SK-N-SH treated with all-trans-retinoic acid at 6 μM for 48 hours (cell line): Measurements from ENCODE around the gene AKT3.

Experiments used
- ATAC-seq: fragments of 200-7000 bp; cut with Tn5 transposase; 3 replicates; pipeline ENCODE4 v1.9.1; 2020; ENCODE audit warnings: mild to moderate bottlenecking, moderate library complexity
- ARNTL ChIP-seq: fragments of 450-650 bp; formaldehyde crosslinking; IDR thresholded peaks from 2 replicates; pipeline ENCODE4 v1.5.0; 2020; ENCODE audit warnings: low read depth, mild to moderate bottlenecking, moderate library complexity, borderline replicate concordance
- CSDC2 ChIP-seq: fragments of 250-450 bp; sonication (Bioruptor Pico); IDR thresholded peaks from 2 replicates; pipeline ENCODE4 v1.5.0; 2020; ENCODE audit warnings: mild to moderate bottlenecking, moderate library complexity
- CSRNP3 ChIP-seq: fragments of 250-450 bp; sonication (Bioruptor Pico); IDR thresholded peaks from 2 replicates; pipeline ENCODE4 v1.5.1; 2021; ENCODE audit warnings: mild to moderate bottlenecking, moderate library complexity
- ESRRG ChIP-seq: fragments of 250-450 bp; sonication (Bioruptor Pico); IDR thresholded peaks from 2 replicates; pipeline ENCODE4 v1.6.1; 2021; ENCODE audit warnings: mild to moderate bottlenecking
- ISL1 ChIP-seq: fragments of 250-450 bp; sonication (Bioruptor Pico); IDR thresholded peaks from 2 replicates; pipeline ENCODE4 v2.1.2; 2022; ENCODE audit warnings: mild to moderate bottlenecking, moderate library complexity
- OSR1 ChIP-seq: fragments of 250-450 bp; sonication (Bioruptor Pico); IDR thresholded peaks from 2 replicates; pipeline ENCODE4 v1.8.0; 2022; ENCODE audit warnings: moderate library complexity, mild to moderate bottlenecking, inconsistent platforms
- POU6F1 ChIP-seq: fragments of 250-450 bp; sonication (Bioruptor Pico); IDR thresholded peaks from 2 replicates; pipeline ENCODE4 v1.8.0; 2021; ENCODE audit warnings: low read depth, mild to moderate bottlenecking, moderate library complexity, borderline replicate concordance
- PPARA ChIP-seq: fragments of 250-450 bp; sonication (Bioruptor Pico); IDR thresholded peaks from 2 replicates; pipeline ENCODE4 v1.5.0; 2020; ENCODE audit warnings: mild to moderate bottlenecking, borderline replicate concordance
- RARB ChIP-seq: fragments of 250-450 bp; sonication (Bioruptor Pico); IDR thresholded peaks from 2 replicates; pipeline ENCODE4 v1.8.0; 2021; ENCODE audit warnings: mild to moderate bottlenecking, moderate library complexity
- TCF4 ChIP-seq: fragments of 250-450 bp; sonication (Bioruptor Pico); IDR thresholded peaks from 2 replicates; pipeline ENCODE4 v1.8.0; 2021; ENCODE audit warnings: mild to moderate bottlenecking, moderate library complexity, borderline replicate concordance
- TOX ChIP-seq: fragments of 250-450 bp; sonication (Bioruptor Pico); IDR thresholded peaks from 2 replicates; pipeline ENCODE4 v1.8.0; 2021; ENCODE audit warnings: mild to moderate bottlenecking, moderate library complexity, borderline replicate concordance
- ZC3H10 ChIP-seq: fragments of 250-450 bp; sonication (Bioruptor Pico); IDR thresholded peaks from 2 replicates; pipeline ENCODE4 v1.5.1; 2021; ENCODE audit warnings: mild to moderate bottlenecking, moderate library complexity
- ZFP3 ChIP-seq: fragments of 250-450 bp; sonication (Bioruptor Pico); IDR thresholded peaks from 2 replicates; pipeline ENCODE4 v1.5.0; 2020; ENCODE audit warnings: mild to moderate bottlenecking, moderate library complexity
- ZNF565 ChIP-seq: fragments of 450-650 bp; formaldehyde crosslinking; conservative IDR thresholded peaks from 2 replicates; pipeline ENCODE4 v1.5.0; 2020; ENCODE audit warnings: low read depth, mild to moderate bottlenecking, moderate library complexity
- ZNF8 ChIP-seq: fragments of 450-650 bp; formaldehyde crosslinking; IDR thresholded peaks from 2 replicates; pipeline ENCODE4 v1.5.0; 2020; ENCODE audit warnings: mild to moderate bottlenecking, moderate library complexity
- TF ChIP-seq, protein P1 (sequence below): fragments of 250-450 bp; sonication (Bioruptor Pico); IDR thresholded peaks from 2 replicates; pipeline ENCODE4 v1.5.0; 2020; ENCODE audit warnings: mild to moderate bottlenecking, moderate library complexity
- TF ChIP-seq, protein P2 (sequence below): fragments of 250-450 bp; sonication (Bioruptor Pico); IDR thresholded peaks from 2 replicates; pipeline ENCODE4 v1.5.1; 2020; ENCODE audit warnings: low read depth, mild to moderate bottlenecking, moderate library complexity

The AKT3 gene

GRCh38 chr1:243455760-243456651 is 394.0 kb downstream of the AKT3 start:
- TF ChIP-seq ZNF565 (CRISPR knock-in tag) (no peak), ESRRG (CRISPR knock-in tag) (no peak), OSR1 (CRISPR knock-in tag) (no peak), ZFP3 (CRISPR knock-in tag) (no peak), POU6F1 (no peak), PPARA (CRISPR knock-in tag) (no peak), CSRNP3 (CRISPR knock-in tag) (no peak), TCF4 (CRISPR knock-in tag) (no peak), ISL1 (CRISPR knock-in tag) (no peak), CSDC2 (CRISPR knock-in tag) (no peak), TOX (CRISPR knock-in tag) (no peak), ZNF8 (CRISPR knock-in tag) (no peak), ARNTL (CRISPR knock-in tag) (no peak)
- TF ChIP-seq, protein P1, sequence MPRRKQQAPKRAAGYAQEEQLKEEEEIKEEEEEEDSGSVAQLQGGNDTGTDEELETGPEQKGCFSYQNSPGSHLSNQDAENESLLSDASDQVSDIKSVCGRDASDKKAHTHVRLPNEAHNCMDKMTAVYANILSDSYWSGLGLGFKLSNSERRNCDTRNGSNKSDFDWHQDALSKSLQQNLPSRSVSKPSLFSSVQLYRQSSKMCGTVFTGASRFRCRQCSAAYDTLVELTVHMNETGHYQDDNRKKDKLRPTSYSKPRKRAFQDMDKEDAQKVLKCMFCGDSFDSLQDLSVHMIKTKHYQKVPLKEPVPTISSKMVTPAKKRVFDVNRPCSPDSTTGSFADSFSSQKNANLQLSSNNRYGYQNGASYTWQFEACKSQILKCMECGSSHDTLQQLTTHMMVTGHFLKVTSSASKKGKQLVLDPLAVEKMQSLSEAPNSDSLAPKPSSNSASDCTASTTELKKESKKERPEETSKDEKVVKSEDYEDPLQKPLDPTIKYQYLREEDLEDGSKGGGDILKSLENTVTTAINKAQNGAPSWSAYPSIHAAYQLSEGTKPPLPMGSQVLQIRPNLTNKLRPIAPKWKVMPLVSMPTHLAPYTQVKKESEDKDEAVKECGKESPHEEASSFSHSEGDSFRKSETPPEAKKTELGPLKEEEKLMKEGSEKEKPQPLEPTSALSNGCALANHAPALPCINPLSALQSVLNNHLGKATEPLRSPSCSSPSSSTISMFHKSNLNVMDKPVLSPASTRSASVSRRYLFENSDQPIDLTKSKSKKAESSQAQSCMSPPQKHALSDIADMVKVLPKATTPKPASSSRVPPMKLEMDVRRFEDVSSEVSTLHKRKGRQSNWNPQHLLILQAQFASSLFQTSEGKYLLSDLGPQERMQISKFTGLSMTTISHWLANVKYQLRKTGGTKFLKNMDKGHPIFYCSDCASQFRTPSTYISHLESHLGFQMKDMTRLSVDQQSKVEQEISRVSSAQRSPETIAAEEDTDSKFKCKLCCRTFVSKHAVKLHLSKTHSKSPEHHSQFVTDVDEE (CRISPR knock-in tag), result no peak
- ATAC-seq, result no peak

DNA sequence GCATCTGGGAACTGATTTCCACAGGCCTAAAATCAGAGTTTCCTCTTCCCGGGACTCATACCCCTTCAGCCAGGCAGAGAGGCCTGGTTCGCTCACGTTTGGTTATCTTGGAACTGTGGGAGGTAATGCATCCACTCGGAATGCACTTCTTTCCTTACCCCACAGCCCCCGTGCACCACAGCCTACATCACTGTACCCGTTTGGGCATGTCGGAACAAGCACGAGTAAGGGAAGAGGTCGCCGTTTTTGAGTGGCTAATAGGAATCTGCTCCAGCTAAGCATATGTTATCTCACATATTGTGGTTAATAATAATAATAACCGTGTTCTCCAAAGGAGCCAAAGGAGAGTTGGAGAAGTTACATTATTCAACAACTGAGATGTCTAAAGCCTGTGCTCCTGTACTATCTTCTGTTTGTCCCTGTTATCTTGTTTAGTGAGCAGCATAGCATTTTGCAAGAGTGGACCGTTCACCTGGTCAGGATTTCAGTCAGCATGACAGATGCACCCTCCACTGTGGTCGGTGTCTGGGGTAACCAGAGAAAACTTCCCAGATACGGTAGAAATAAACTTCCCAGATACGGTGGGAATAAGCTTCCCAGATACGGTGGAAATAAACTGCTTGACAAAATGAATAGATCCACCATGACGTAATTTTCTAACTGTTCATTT is 395.6 kb downstream of the AKT3 start:
- no peak for TF ChIP-seq ZNF565 (CRISPR knock-in tag)
- TF ChIP-seq OSR1 (CRISPR knock-in tag), result no peak
- no peak for TF ChIP-seq POU6F1
- no peak for TF ChIP-seq PPARA (CRISPR knock-in tag)
- TF ChIP-seq CSDC2 (CRISPR knock-in tag), result no peak
- TF ChIP-seq, protein P2, sequence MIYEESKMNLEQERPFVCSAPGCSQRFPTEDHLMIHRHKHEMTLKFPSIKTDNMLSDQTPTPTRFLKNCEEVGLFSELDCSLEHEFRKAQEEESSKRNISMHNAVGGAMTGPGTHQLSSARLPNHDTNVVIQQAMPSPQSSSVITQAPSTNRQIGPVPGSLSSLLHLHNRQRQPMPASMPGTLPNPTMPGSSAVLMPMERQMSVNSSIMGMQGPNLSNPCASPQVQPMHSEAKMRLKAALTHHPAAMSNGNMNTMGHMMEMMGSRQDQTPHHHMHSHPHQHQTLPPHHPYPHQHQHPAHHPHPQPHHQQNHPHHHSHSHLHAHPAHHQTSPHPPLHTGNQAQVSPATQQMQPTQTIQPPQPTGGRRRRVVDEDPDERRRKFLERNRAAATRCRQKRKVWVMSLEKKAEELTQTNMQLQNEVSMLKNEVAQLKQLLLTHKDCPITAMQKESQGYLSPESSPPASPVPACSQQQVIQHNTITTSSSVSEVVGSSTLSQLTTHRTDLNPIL, result no peak
- TF ChIP-seq, protein P1 (CRISPR knock-in tag), result no peak
- TF ChIP-seq ESRRG (CRISPR knock-in tag), result no peak
- no peak for TF ChIP-seq ZFP3 (CRISPR knock-in tag)
- no peak for TF ChIP-seq RARB (CRISPR knock-in tag)
- no peak for TF ChIP-seq ARNTL (CRISPR knock-in tag)
- no peak for TF ChIP-seq TCF4 (CRISPR knock-in tag)
- no peak for TF ChIP-seq ISL1 (CRISPR knock-in tag)
- TF ChIP-seq ZC3H10 (CRISPR knock-in tag), result no peak
- ATAC-seq, result no peak
